ENCODE data around the gene OR6B2.
A peak's percentile ranks its signal among the peaks of the same experiment; 100 is the strongest.

OR6B2 gene

GRCh38 chr2:240018071-240018750, 12.0 kb downstream of the OR6B2 start:
- no peak overlapping the region for H3K4me3 ChIP-seq (ENCODE audit: low read depth, low read length)
- TF ChIP-seq, protein P1, sequence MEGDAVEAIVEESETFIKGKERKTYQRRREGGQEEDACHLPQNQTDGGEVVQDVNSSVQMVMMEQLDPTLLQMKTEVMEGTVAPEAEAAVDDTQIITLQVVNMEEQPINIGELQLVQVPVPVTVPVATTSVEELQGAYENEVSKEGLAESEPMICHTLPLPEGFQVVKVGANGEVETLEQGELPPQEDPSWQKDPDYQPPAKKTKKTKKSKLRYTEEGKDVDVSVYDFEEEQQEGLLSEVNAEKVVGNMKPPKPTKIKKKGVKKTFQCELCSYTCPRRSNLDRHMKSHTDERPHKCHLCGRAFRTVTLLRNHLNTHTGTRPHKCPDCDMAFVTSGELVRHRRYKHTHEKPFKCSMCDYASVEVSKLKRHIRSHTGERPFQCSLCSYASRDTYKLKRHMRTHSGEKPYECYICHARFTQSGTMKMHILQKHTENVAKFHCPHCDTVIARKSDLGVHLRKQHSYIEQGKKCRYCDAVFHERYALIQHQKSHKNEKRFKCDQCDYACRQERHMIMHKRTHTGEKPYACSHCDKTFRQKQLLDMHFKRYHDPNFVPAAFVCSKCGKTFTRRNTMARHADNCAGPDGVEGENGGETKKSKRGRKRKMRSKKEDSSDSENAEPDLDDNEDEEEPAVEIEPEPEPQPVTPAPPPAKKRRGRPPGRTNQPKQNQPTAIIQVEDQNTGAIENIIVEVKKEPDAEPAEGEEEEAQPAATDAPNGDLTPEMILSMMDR (IDR thresholded peaks at IDR 0.05; ENCODE audit: low read depth, low read length): no peak

DNA sequence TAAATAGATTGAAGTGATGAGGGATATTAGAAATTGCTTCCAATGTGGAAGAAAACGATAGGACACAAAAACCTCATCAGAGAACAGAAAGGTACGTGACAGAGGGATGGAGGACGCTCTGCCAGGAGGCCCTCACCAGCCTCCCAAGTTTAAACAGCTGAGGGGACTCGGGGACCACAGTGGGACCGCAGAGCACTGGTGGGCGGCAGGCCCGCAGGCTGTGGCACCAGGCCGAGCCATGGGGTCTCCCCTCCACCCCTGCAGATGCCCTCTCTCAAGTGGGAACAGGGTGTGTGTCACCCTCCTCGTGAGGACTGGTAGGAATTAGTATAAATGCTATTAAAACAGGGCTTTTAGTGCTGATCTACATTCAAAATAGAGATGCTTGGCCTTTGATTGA, 15.9 kb downstream of the OR6B2 start:
- H3K4me3 ChIP-seq (ENCODE audit: low read depth, low read length): no peak overlapping the region
- TF ChIP-seq, protein P1 (IDR thresholded peaks at IDR 0.05; ENCODE audit: low read depth, low read length): no peak

DNA sequence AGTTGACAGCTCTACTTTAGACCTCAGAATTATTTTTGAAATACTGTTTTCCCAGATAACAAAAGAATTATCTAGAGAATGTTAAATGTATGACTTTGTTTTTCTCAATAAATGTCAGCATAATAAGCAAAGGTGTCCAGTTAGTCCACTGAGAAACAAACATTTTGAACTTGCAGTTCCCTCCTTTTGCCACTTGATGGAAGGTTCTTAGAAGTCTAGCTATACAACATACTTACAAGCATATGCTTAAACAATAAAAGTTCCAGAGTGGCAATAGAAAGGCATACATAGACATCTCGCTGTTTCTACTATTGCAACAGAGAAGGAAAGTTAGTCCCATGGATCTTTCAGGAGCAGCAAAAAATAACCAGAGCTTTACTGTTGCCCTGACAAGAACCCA, 16.9 kb downstream of the OR6B2 start:
- TF ChIP-seq, protein P1 (IDR thresholded peaks at IDR 0.05; ENCODE audit: low read depth, low read length): peak; percentile 7; the same call in 1 of the 2 replicates
- no peak overlapping the region for H3K4me3 ChIP-seq (ENCODE audit: low read depth, low read length)

- no peak overlapping the region for H3K4me3 ChIP-seq (ENCODE audit: low read depth, low read length)
- TF ChIP-seq, protein P1 (IDR thresholded peaks at IDR 0.05; ENCODE audit: low read depth, low read length): no peak
Measured at GRCh38 chr2:240002983-240003382, 27.2 kb downstream of the OR6B2 start.

DNA sequence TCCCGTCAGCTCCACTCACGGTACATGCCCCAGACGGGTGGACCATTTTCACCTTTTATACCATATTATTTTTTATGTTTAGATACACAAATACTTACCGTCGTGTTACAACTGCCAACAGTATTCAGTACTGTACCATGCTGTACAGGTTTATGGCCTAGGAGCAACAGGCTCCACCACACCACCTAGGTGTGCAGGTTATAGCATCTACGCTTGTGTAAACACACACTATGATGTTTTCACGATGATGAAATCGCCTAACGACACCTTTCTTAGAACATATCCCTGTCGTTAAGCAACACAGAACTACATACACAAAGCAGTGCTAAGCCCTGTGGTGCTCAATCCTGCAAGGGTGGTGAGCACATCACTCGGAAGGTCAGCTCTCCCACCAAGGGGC, 29.6 kb downstream of the OR6B2 start:
- TF ChIP-seq, protein P1 (IDR thresholded peaks at IDR 0.05; ENCODE audit: low read depth, low read length): no peak
- no peak overlapping the region for H3K4me3 ChIP-seq (ENCODE audit: low read depth, low read length)

DNA sequence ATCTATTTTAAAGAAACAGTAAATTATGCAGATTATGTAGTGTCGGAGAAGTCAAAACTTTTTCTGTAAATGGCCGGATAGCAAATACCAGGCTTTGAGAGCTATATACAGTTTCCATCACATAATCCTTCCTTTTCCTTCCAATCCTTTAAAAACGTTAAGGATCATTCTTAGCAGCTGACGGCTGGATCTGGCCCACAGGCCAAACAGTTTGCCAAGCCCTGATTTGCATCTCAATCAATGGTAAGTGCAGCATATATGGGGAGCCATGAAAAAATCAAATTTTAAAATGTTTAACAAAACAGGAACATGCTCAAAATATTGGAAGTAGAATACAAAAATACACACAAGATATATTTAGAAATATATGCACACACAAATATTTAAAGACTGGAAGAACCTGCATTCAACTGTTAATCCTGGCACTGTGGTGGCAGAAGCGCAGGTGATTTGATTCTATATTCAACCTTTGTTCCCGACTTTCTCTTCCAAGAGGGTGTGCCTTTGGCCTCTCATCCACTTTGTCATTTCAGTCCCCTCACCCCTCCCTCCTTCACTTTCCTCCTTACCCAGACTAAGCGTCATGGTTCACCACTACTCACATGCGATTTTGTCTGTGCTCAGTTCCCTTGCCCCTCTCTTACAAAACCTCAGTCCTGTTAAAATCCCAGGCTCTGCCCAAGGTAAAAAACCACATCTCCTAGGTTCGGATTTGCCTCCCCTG, 32.4 kb downstream of the OR6B2 start:
- no peak overlapping the region for H3K4me3 ChIP-seq (ENCODE audit: low read depth, low read length)
- TF ChIP-seq, protein P1 (IDR thresholded peaks at IDR 0.05; ENCODE audit: low read depth, low read length): no peak

DNA sequence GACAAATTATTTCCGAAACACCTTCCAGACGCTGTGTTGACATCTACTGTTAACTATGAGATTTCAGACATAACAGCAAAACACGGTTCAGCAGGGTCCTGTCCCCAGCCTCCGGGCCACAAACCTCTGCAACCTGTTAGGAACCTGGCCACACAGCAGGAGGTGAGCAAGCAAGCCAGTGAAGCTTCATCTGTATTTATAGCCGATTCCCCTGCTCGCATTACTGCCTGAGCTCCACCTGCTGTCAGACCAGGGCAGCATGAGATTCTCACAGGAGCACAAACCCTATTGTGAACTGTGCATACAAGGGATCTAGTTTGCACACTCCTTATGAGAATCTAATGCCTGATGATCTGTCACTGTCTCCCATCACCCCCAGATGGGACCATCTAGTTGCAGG, 36.1 kb downstream of the OR6B2 start:
- H3K4me3 ChIP-seq (ENCODE audit: low read depth, low read length): no peak overlapping the region
- TF ChIP-seq, protein P1 (IDR thresholded peaks at IDR 0.05; ENCODE audit: low read depth, low read length): no peak

Measured in WI38 (cell line).